ENCODE measurements around the gene RMND1. TPM values are rescaled to one million over a fixed set of nuclear protein-coding genes. Genes with fewer than 3 reads are reported as not detected.

Gene RMND1
- total and polyA plus RNA-seq, 2 of the 13 experiments (the other 11 are each of a cell fraction or from before 2014, with no cell fraction given), result 34.0 to 72.5 TPM

DNA sequence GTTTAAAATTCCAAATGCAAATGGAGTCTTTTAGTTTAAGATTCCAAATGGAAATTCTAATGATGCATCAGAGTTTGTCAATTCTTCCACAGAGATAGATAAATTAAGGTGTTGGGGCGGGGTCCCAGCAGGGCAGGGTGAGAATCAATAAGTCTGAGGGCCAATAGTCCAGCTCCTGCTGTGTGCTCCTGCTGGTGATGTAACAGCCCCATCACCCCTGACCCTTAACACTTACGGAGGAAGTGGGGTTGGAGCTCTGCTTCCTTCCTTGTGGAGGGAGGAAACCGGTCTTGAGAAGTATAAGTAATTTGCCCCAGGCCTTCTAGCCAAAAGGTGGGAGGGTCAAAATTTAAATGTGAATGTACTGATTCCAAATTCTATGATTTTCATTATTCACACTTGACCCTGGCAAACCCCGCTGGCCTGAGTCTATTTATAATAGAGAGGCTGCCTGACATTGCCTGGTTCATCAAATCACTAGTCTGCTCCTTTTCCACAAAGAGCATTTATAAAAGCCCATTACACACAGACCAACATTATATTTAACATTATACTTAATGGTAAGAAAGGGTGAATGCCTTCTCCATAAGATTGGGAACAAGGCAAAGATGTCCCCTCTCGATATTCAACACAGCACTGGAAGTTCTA lies 77.8 kb downstream of the RMND1 start:
- H3K4me2 ChIP-seq (ENCODE audit: low read depth, low read length), result 0 out of 2 replicates have a peak overlapping the region, but pooled peaks have one; percentile 10
- no peak overlapping the region for H3K4me3 ChIP-seq (replicated peaks in 1 of 3; ENCODE audit: insufficient read depth in 1 of 3, low read depth in 2 of 3, low read length in 3 of 3)
- peaks cover 30% of the 10 kb centered on the region for H3K4me1 ChIP-seq (ENCODE audit: insufficient read depth, low read length)
- in situ Hi-C loops (cut with HindIII; ENCODE audit: extremely low pct_ligation_motif_present, low pct_unique_long_range_greater_than_20kb) (no loop called here), intact Hi-C loops (cut with micrococcal nuclease; ENCODE audit: unreplicated experiment) (no loop called here)
- no peak overlapping the region for H2AFZ ChIP-seq (ENCODE audit: low read length)
- BruUV-seq (replicated peaks), result no TSS peak
- ATAC-seq (peak; percentile 61), FAIRE-seq (no peak), DNase-seq (ENCODE audit: low spot score) (peak; percentile 31)
- H3K27ac ChIP-seq (ENCODE audit: extremely low read length, insufficient read depth, low read length), result no peak overlapping the region
- 86% methylated on average over 5 of the region's 5 CpGs for WGBS (ENCODE audit: low lambda C conversion rate)
- H4K20me1 ChIP-seq (ENCODE audit: insufficient read depth, low read length), result 0 out of 2 replicates have a peak, but pooled peaks cover 4% of the 10 kb centered on the region
- ChIA-PET CTCF (ENCODE audit: low intra/inter-chr PET ratio, low total read pairs) (no interaction called here), POLR2A (interaction anchor here (1.9 kb wide), 1 partner anchor 16 kb away, joined by 10 read pairs; no protein-coding TSS in a partner anchor)
- H3K9me3 ChIP-seq (ENCODE audit: low read length), result no peaks in the 10 kb centered on the region
- no peak overlapping the region for H3K9ac ChIP-seq (ENCODE audit: insufficient read depth, low read depth, low read length)
- H3K36me3 ChIP-seq (replicated peaks in 1 of 2; ENCODE audit: control insufficient read depth in 1 of 2, insufficient read depth in 2 of 2, low read length in 2 of 2), result peaks cover 20 to 37% of the 10 kb centered on the region in 2 experiments
- peaks cover 60% of the 10 kb centered on the region for H3K79me2 ChIP-seq (ENCODE audit: insufficient read depth, low read length)
- no peaks in the 10 kb centered on the region for H3K27me3 ChIP-seq (ENCODE audit: control insufficient read depth in 1 of 2, insufficient read depth in 2 of 2, low read length in 2 of 2)
- TF ChIP-seq ZBTB21 (CRISPR knock-in tag; IDR thresholded peaks at IDR 0.05), result no peak
- no peak for TF ChIP-seq KDM6A (CRISPR knock-in tag; IDR thresholded peaks at IDR 0.05; ENCODE audit: low read depth)
- TF ChIP-seq, protein P1, sequence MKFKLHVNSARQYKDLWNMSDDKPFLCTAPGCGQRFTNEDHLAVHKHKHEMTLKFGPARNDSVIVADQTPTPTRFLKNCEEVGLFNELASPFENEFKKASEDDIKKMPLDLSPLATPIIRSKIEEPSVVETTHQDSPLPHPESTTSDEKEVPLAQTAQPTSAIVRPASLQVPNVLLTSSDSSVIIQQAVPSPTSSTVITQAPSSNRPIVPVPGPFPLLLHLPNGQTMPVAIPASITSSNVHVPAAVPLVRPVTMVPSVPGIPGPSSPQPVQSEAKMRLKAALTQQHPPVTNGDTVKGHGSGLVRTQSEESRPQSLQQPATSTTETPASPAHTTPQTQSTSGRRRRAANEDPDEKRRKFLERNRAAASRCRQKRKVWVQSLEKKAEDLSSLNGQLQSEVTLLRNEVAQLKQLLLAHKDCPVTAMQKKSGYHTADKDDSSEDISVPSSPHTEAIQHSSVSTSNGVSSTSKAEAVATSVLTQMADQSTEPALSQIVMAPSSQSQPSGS (CRISPR knock-in tag; IDR thresholded peaks at IDR 0.05), result 0 out of 2 replicates have a peak, but pooled peaks have one; percentile 10
- 0 out of 2 replicates have a peak, but pooled peaks have one; percentile 20 for TF ChIP-seq SOX5 (CRISPR knock-in tag; IDR thresholded peaks at IDR 0.05; ENCODE audit: borderline replicate concordance)
- TF ChIP-seq ATF1 (CRISPR knock-in tag; IDR thresholded peaks at IDR 0.05), result no peak
- no peak for TF ChIP-seq IKZF1 (IDR thresholded peaks at IDR 0.05)
- TF ChIP-seq, protein P2, sequence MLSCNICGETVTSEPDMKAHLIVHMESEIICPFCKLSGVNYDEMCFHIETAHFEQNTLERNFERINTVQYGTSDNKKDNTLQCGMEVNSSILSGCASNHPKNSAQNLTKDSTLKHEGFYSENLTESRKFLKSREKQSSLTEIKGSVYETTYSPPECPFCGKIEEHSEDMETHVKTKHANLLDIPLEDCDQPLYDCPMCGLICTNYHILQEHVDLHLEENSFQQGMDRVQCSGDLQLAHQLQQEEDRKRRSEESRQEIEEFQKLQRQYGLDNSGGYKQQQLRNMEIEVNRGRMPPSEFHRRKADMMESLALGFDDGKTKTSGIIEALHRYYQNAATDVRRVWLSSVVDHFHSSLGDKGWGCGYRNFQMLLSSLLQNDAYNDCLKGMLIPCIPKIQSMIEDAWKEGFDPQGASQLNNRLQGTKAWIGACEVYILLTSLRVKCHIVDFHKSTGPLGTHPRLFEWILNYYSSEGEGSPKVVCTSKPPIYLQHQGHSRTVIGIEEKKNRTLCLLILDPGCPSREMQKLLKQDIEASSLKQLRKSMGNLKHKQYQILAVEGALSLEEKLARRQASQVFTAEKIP (CRISPR knock-in tag; IDR thresholded peaks at IDR 0.05; ENCODE audit: borderline replicate concordance), result no peak
- TF ChIP-seq RARA (CRISPR knock-in tag; IDR thresholded peaks at IDR 0.05), result peak; percentile 75
- TF ChIP-seq, protein P3, sequence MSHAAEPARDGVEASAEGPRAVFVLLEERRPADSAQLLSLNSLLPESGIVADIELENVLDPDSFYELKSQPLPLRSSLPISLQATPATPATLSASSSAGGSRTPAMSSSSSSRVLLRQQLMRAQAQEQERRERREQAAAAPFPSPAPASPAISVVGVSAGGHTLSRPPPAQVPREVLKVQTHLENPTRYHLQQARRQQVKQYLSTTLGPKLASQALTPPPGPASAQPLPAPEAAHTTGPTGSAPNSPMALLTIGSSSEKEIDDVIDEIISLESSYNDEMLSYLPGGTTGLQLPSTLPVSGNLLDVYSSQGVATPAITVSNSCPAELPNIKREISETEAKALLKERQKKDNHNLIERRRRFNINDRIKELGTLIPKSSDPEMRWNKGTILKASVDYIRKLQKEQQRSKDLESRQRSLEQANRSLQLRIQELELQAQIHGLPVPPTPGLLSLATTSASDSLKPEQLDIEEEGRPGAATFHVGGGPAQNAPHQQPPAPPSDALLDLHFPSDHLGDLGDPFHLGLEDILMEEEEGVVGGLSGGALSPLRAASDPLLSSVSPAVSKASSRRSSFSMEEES (CRISPR knock-in tag; IDR thresholded peaks at IDR 0.05), result no peak
- peak; percentile 65 for TF ChIP-seq ZMYM4 (CRISPR knock-in tag; IDR thresholded peaks at IDR 0.05)
- TF ChIP-seq NR2F6 (IDR thresholded peaks at IDR 0.05), result peak; percentile 90
- TF ChIP-seq NR2F6 (CRISPR knock-in tag; IDR thresholded peaks at IDR 0.05), result peak; percentile 93
- no peak for TF ChIP-seq SOX6 (IDR thresholded peaks at IDR 0.05)
- TF ChIP-seq SOX6 (CRISPR knock-in tag; IDR thresholded peaks at IDR 0.05), result peak; percentile 24; the same call in 1 of the 2 replicates
- TF ChIP-seq ZNF839 (CRISPR knock-in tag; IDR thresholded peaks at IDR 0.05; ENCODE audit: borderline replicate concordance), result no peak
- TF ChIP-seq, protein P4, sequence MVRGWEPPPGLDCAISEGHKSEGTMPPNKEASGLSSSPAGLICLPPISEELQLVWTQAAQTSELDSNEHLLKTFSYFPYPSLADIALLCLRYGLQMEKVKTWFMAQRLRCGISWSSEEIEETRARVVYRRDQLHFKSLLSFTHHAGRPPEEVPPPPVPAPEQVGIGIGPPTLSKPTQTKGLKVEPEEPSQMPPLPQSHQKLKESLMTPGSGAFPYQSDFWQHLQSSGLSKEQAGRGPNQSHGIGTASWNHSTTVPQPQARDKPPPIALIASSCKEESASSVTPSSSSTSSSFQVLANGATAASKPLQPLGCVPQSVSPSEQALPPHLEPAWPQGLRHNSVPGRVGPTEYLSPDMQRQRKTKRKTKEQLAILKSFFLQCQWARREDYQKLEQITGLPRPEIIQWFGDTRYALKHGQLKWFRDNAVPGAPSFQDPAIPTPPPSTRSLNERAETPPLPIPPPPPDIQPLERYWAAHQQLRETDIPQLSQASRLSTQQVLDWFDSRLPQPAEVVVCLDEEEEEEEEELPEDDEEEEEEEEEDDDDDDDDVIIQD (CRISPR knock-in tag; IDR thresholded peaks at IDR 0.05; ENCODE audit: low read depth), result peak; percentile 57; the same call in 1 of the 2 replicates
- TF ChIP-seq ZNF354B (CRISPR knock-in tag; IDR thresholded peaks at IDR 0.05), result no peak
- TF ChIP-seq AKAP8 (CRISPR knock-in tag; IDR thresholded peaks at IDR 0.05), result no peak
- 0 out of 2 replicates have a peak, but pooled peaks have one; percentile 36 for TF ChIP-seq ZNF607 (CRISPR knock-in tag; IDR thresholded peaks at IDR 0.05; ENCODE audit: borderline replicate concordance)
- no peak for TF ChIP-seq DMAP1 (CRISPR knock-in tag; IDR thresholded peaks at IDR 0.05)
- TF ChIP-seq RFX1 (IDR thresholded peaks at IDR 0.05), result no peak

All from HepG2 (cell line).